T-helper 9 cell (primary cell): Measurements from ENCODE around the gene PRR14L.
"Not testable (repeated sequence)": the region's sequence is repeated elsewhere in the genome, so short reads cannot be mapped to it uniquely, and the experiment has no call there.

ENCODE experiments used
- DNase-seq: peaks from one replicate; pipeline ENCODE4 v3.0.0-alpha.2; 2020

Gene PRR14L

DNA sequence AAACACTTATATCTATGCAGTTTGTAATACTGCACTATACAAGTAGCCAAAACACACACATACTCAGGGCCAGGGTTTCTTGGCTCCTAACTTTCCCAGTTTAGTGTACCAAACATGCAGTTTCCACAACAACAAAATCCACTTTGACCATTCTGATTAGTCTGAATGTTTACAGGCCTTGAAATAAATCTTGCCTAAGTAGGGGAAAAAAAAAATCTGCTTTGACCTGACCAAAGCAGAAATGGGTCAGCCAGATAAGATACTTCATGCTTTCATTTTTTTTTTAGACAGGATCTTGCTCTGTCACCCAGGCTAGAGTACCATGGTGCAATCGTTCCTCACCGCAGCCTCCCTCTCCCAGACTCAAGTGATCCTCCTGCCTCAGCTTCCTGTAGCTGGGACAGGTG is 10.1 kb downstream of the PRR14L start:
- DNase-seq, result no peak

GRCh38 chr22:31738566-31738965 is 11.4 kb downstream of the PRR14L start:
- DNase-seq, result no peak

GRCh38 chr22:31737932-31738331 is 12.0 kb downstream of the PRR14L start:
- DNase-seq, result no peak

GRCh38 chr22:31736458-31736857 is 13.5 kb downstream of the PRR14L start:
- DNase-seq, result no peak

DNA sequence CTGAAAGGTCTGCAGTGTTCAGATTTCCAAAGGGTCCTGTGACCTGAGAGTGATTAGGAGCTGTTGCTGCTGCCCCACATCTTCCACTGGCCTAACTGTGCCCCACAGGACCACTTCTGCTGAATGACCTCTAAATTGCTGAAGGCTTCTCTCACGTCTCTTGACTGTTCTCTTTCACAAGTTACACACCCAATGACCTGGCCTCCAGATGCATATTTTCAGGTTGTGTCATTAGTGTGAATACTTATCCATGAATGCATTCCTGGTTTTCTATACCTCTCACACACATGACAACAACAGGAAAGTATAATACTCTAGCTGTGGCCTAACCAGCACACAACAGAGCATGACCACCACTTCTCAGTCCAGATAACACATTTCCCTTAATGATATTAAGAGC is 15.4 kb downstream of the PRR14L start:
- no peak for DNase-seq

DNA sequence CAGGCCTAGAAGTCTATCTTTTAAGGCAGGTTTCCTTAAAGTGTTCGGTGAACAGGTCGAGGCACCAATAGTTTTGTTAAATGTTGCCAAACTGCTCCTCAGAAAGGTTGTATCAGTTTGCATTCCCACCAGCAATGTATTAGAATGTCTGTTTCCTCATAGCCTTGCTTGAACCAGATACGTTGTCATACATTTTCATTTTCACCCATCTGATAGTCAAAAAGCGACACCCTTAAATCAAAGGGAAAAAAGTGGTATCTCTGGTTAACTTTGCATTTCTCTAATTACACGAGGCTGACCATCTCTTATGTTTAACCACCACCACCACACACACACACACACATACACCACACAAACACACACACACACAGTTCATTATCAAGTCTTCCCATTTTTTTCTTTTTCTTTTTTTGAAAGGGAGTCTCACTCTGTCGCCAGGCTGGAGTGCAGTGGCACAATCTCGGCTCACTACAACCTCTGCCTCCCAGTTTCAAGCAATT is 16.3 kb downstream of the PRR14L start:
- DNase-seq, result no peak

DNA sequence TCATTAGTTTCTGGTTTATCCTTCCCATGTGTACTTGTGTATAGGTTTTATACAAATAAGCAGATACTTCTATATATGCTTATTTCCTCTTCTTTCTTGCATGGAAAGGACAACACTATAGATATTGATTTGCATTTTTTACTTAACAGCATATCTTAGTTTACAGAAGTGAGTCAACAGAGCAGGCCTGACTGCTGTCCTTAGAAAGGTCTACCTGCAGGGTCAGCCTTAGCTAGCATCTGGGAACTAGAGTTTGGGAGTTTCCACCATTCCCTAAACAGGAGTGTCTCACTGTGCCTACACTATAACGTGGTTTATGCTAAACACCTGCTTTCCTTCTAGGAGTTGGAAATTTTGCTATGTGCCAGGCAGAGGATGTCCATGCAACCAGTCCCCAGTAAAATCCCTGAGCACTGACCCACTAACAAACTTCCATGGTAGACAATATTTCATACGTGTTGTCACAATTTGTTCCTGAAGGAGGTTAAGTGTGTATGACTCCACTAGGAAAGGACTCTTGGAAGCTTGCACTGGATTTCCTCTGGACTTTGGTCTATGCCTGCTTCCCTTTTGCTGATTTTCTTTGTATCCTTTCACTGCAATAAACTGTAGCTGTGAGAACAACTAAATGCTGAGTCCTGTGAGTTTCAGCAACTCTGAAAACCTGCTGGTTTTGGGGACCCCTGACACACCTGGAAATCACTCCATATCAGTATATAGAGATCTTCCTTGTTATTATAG is 17.7 kb downstream of the PRR14L start:
- DNase-seq, result no peak

- DNase-seq, result no peak
Measured at GRCh38 chr22:31730344-31730711, 19.6 kb downstream of the PRR14L start.

DNA sequence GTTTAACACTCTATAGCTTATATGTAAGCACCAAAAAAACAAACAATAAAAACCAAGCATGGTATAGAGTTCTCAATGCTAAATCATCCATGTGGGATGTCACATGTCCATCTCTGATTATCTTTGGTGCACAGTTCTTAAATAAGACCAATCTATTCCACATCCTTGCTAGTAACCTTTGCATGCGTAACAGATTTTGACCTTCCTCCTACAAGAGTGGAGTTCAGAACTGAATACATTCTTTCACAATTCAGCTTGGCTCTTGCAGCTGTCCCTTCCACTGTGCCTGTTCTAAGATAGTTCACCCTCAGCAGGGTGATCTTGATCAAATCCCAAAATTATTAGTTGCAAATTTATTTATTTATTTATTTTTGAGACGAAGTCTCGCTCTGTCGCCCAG is 21.1 kb downstream of the PRR14L start:
- no peak for DNase-seq

DNA sequence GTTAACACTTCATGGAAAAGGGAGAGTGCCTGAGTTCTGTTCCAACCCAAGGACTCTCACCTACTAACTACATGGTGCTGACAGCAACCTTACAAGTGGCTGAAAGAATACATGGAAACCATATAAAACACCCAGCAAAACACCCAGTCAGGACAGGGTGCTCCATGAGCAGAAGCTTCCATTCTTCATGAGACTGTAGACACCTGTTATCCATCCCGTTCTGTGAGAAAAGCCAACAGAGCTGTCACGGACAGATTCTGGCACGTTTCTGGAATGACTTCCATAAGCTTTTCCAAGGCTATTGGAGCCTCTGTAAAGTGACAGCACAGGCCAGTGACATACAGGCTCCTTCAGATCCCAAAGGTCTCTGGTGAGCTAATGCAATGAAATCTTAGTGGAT is 23.2 kb downstream of the PRR14L start:
- no peak for DNase-seq

GRCh38 chr22:31723723-31724122 is 26.2 kb downstream of the PRR14L start:
- no peak for DNase-seq

- no peak for DNase-seq
Measured at GRCh38 chr22:31719850-31720471, 30.0 kb downstream of the PRR14L start.

GRCh38 chr22:31715147-31715778 is 34.7 kb downstream of the PRR14L start:
- no peak for DNase-seq

DNA sequence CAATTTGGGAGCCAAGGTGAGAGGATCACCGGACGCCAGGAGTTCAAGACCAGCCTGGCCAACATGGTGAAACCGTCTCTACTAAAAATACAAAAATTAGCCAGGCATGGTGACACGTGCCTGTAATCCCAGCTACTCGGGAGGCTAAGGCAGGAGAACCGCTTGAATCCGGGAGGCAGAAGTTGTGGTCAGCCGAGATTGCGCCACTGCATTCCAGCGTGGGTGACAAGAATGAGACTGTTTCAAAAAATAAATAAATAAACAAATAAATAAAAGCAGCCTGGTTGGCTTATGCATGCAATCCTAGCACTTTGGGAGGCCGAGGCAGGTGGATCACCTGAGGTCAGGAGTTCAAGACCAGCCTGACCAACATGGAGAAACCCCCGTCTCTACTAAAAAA is 38.7 kb downstream of the PRR14L start:
- DNase-seq, result not testable (repeated sequence)

DNA sequence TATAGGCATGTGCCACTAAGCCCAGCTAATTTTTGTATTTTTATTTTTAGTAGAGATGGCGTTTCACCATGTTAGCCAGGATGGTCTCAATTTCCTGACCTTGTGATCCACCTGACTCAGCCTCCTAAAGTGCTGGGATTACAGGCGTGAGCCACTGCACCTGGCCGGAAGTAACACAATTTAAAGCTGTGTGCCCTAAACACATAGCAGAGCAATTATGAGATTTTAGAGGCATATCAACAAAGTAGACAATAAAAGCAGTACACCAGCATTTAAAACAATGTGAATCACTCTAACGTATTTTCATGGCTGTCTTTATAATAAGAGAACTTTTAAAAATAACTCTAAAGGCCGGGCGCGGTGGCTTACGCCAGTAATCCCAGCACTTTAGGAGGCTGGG is 42.4 kb downstream of the PRR14L start:
- no peak for DNase-seq

- no peak for DNase-seq
Measured at GRCh38 chr22:31695423-31695822, 54.5 kb downstream of the PRR14L start.

DNA sequence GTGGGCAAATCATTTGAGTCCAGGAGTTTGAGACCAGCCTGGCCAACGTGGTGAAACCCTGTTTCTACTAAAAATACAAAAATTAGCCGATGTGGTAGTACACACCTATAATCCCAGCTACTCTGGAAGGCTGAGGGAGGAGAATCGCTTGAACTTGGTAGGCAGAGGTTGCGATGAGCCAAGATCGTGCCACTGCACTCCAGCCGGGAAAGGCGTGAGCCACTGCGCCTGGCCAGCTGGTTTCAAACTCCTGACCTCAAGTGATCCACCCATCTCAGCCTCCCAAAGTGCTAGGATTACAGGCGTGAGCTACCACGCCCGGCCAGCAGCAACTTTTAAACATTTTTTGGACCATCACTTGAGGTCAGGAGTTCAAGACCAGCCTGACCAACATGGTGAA is 55.9 kb downstream of the PRR14L start:
- not testable (repeated sequence) for DNase-seq

DNA sequence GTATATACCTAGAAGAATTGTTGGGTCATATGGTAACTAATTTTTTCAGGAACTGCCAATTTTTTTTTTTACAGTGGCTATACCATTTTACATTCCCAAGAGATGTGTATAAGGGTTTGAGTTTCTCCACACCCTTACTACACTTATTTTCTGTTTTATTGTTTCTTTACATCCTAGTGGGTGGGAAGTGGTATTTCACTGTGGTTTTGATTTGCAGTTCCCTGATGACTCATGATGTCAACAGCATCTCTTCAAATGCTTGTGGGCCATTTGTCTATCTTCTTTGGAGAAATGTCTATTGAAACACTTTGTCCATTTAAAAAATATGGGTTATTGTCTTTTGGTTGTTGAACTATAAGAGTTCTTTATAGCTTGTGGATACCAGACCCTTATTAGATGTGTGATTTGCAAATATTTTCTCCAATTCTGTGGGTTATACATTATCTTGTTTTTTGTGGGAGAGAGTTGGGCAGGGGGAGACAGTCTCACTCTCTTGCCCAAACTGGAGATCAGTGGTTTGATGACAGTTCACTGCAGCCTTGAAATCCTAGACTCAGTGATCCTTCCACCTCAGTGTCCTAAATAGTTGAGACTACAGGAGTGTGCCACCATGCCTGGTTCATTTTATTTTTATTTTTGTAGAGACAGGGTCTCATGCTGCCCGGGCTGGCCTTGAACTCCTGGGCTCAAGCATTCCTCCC is 57.6 kb downstream of the PRR14L start:
- DNase-seq, result no peak

DNA sequence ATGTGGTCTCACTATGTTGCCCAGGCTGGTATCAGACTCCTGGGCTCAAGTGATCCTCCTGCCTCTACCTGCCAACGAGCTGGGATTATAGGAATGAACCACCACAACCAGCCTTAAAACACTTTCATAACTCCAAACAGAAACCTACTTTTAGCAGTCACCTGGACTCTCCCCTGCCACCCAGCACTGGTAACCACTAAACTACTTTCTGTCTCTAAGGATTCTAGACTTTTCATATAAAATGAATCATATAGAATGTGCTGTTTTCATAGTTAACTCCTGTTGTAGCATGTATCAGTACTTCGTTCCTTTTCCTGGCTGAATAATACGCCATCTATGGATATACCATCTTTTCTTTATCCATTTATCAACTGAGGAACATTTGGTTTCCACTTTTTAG is 58.5 kb downstream of the PRR14L start:
- no peak for DNase-seq

GRCh38 chr22:31683181-31684105 is 66.5 kb downstream of the PRR14L start:
- no peak for DNase-seq

DNA sequence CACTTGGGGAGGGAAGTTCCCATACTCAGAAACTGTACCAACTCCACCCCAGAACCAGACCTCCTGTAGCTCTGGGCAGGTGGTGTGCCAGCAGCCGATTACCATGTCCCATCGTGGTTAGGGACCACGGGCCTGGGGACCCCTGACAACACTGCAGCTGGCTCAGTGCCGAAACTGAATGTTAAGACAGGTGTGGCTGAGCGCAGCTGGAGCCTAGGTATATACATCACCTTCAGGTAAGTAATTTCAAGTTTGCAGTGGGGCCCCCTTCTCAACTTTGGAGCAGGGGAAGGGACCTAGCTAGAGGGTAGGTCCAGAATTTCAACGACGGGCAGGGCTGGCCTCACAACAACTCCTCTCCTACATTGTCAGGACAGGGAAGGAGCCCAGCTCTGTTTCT is 67.2 kb downstream of the PRR14L start:
- no peak for DNase-seq
